GM12878 (cell line): ENCODE data around the gene SSB. TPM values are rescaled to one million over a fixed set of nuclear protein-coding genes. Genes with fewer than 3 reads are reported as not detected.

Experiments
- BHLHE40 ChIP-seq, 2 experiments: fragments of 450-650 bp in 1 of 2; IDR thresholded peaks; 2 replicates each; pipeline ENCODE4 v1.6.1; 2011 to 2017; ENCODE audit warnings: low read depth in 2 of 2, borderline replicate concordance in 1 of 2, improper control_type of control experiment in 1 of 2, low read length in 1 of 2, mild to moderate bottlenecking in 1 of 2
- BMI1 ChIP-seq: fragments of 450-650 bp; IDR thresholded peaks from 2 replicates; pipeline ENCODE4 v1.6.1; 2016; ENCODE audit warnings: mild to moderate bottlenecking, moderate library complexity, borderline replicate concordance
- DPF2 ChIP-seq: fragments of 450-650 bp; IDR thresholded peaks from 2 replicates; pipeline ENCODE4 v1.6.1; 2017; ENCODE audit warnings: mild to moderate bottlenecking
- EP300 ChIP-seq, 2 experiments: fragments of 150-350 bp in 1 of 2; IDR thresholded peaks; 2 replicates each; pipeline ENCODE4 v1.6.1; 2011 to 2012; ENCODE audit warnings: low read depth in 2 of 2, low read length in 2 of 2, borderline replicate concordance in 1 of 2, improper control_type of control experiment in 1 of 2, inconsistent platforms in 1 of 2; ENCODE audit not compliant: control insufficient read depth in 1 of 2
- FOXK2 ChIP-seq: fragments of 450-650 bp; IDR thresholded peaks from 2 replicates; pipeline ENCODE4 v1.6.1; 2017; ENCODE audit warnings: mild to moderate bottlenecking, moderate library complexity
- FOXM1 ChIP-seq: IDR thresholded peaks from 2 replicates; pipeline ENCODE4 v1.6.1; 2012; ENCODE audit warnings: low read depth, mild to moderate bottlenecking, inconsistent platforms, low read length, moderate library complexity
- HCFC1 ChIP-seq: fragments of 150-350 bp; IDR thresholded peaks from 2 replicates; pipeline ENCODE4 v1.6.1; 2014; ENCODE audit warnings: low read length
- LARP7 ChIP-seq: fragments of 450-650 bp; IDR thresholded peaks from 2 replicates; pipeline ENCODE4 v1.6.1; 2017; ENCODE audit warnings: mild to moderate bottlenecking
- MEF2B ChIP-seq: fragments of 450-650 bp; IDR thresholded peaks from 2 replicates; pipeline ENCODE4 v1.6.1; 2018; ENCODE audit warnings: mild to moderate bottlenecking, moderate library complexity; ENCODE audit not compliant: partially characterized antibody, poor library complexity, severe bottlenecking
- NBN ChIP-seq: fragments of 450-650 bp; IDR thresholded peaks from 2 replicates; pipeline ENCODE4 v1.6.1; 2016
- NFYB ChIP-seq: IDR thresholded peaks from 2 replicates; pipeline ENCODE4 v1.6.1; 2011; ENCODE audit warnings: low read depth, mild to moderate bottlenecking, low read length, improper control_type of control experiment, moderate library complexity; ENCODE audit not compliant: insufficient read depth
- NR2C2 ChIP-seq: IDR thresholded peaks from 2 replicates; pipeline ENCODE4 v1.6.1; 2011; ENCODE audit warnings: borderline replicate concordance, low read depth; ENCODE audit not compliant: control insufficient read depth, insufficient read length
- NRF1 ChIP-seq: conservative IDR thresholded peaks from 2 replicates; pipeline ENCODE4 v1.6.1; 2011; ENCODE audit warnings: mild to moderate bottlenecking, low read depth, low read length, improper control_type of control experiment
- POU2F2 ChIP-seq: IDR thresholded peaks from 3 replicates; pipeline ENCODE4 v1.6.1; 2011; ENCODE audit warnings: low read depth, mild to moderate bottlenecking, low read length, borderline replicate concordance
- SP1 ChIP-seq: IDR thresholded peaks from one replicate; pipeline ENCODE4 v1.6.1; 2011; ENCODE audit warnings: low read depth, low read length
- SREBF2 ChIP-seq: IDR thresholded peaks from 2 replicates; pipeline ENCODE4 v1.6.1; 2012; ENCODE audit warnings: mild to moderate bottlenecking, low read length
- SUPT20H ChIP-seq: IDR thresholded peaks from 2 replicates; pipeline ENCODE4 v1.6.1; 2011; ENCODE audit warnings: low read depth, mild to moderate bottlenecking, low read length, moderate library complexity, borderline replicate concordance; ENCODE audit not compliant: control insufficient read depth
- SUZ12 ChIP-seq: fragments of 200-600 bp; sonication (generic); IDR thresholded peaks from one replicate; pipeline ENCODE4 v1.6.1; 2018; ENCODE audit warnings: antibody characterized with exemption, mild to moderate bottlenecking; ENCODE audit not compliant: unreplicated experiment
- TAF1 ChIP-seq: IDR thresholded peaks from 2 replicates; pipeline ENCODE4 v1.6.1; 2011; ENCODE audit warnings: mild to moderate bottlenecking, low read depth, low read length, borderline replicate concordance
- TBL1XR1 ChIP-seq: IDR thresholded peaks from 2 replicates; pipeline ENCODE4 v1.6.1; 2012; ENCODE audit warnings: low read depth, low read length, improper control_type of control experiment
- ZBED1 ChIP-seq: IDR thresholded peaks from 2 replicates; pipeline ENCODE4 v1.6.1; 2016; ENCODE audit warnings: borderline replicate concordance
- polyA plus RNA-seq, 11 experiments: library from polyadenylated mRNA; depleted of rRNA in 4 of 11; unstranded in 6 of 11; stranded (reverse) in 5 of 11; fragments of >200 nt; fragmentation: Nextera tagmentation in 4 of 11; fragmentation: Illumina TruSeq in 1 of 11; extraction: Ambion mirVana in 4 of 11; extraction: Trizol in 1 of 11; gene quantifications; 1 replicate in 1 of 11; 2 replicates in 10 of 11; pipeline versions ENCODE4 v1.2.1 to v1.2.3, GENCODE V29; 2011 to 2016; ENCODE audit warnings: inconsistent platforms in 2 of 11, missing spikeins in 2 of 11, low read depth in 1 of 11
- total RNA-seq, 4 experiments: library from RNA; depleted of rRNA in 3 of 4; stranded (reverse); fragments of >200 nt in 3 of 4; fragmentation: Illumina TruSeq in 1 of 4; extraction: Trizol in 1 of 4; gene quantifications; 2 replicates each; pipeline versions ENCODE4 v1.2.1 to v1.2.3, GENCODE V29; 2013 to 2021
- TF ChIP-seq, protein P1 (sequence below): fragments of 450-650 bp; formaldehyde crosslinking; IDR thresholded peaks from 2 replicates; pipeline ENCODE4 v1.4.0; 2022; ENCODE audit warnings: mild to moderate bottlenecking, moderate library complexity
- TF ChIP-seq, protein P2 (sequence below): fragments of 450-650 bp; IDR thresholded peaks from 2 replicates; pipeline ENCODE4 v1.6.1; 2017; ENCODE audit warnings: mild to moderate bottlenecking, moderate library complexity

SSB gene
- total and polyA plus RNA-seq, 10 of the 15 experiments (the other 5 are each of a cell fraction or from before 2014, with no cell fraction given): 103 to 313 (median 200) TPM

DNA sequence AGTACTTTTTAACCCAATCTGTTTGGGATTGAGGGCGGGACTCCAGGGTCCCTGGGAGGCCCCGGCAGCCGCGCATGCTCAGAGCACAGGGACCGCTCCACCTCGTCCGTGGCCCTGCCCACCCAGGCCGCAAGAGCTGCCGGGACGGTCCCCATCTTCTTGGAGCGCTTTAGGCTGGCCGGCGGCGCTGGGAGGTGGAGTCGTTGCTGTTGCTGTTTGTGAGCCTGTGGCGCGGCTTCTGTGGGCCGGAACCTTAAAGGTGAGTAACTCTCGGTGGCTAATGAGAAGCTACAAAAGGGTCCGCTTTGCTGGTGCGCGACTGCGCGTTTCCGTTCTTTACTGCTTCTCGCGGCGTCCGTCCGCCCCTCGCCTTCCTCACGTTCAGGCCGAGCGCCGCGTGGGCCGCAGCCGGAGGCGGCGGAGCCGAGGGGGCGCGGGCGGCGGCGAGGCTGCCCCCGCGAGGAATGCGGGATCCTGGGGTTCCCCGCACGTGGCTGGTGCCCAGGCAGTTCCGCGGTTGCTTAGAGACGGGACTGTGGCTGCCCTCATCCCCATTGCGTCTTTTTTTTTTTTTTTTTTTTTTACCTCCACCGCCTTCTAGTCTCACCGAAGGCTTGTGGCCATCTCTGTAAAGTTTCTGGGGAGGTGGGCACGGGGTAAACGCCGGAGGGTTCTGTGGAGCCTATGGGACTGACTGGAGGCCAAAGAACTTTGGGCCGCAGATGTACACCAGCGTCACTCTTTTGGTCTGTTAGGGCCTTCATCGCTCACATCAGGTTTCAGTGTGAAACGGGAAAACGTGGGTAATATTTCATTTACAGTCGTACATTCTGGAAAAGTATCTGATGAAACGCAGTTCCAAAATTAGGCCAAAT, at the start of gene SSB (continued):
- TF ChIP-seq SREBF2 (no peak), LARP7 (peak; percentile 90), TAF1 (peak; percentile 57; the same call in 1 of the 2 replicates), NBN (peak; percentile 80; the same call in 1 of the 2 replicates), EP300 (IDR thresholded peaks at IDR 0.05; ENCODE audit: borderline replicate concordance in 1 of 2, control insufficient read depth in 1 of 2, low read depth in 2 of 2, low read length in 2 of 2) (0 out of 4 replicates have a peak, but pooled peaks of 1 of the 2 experiments have one; percentile 26), TBL1XR1 (peak; percentile 13; the same call in 1 of the 2 replicates), SP1 (no peak), POU2F2 (no peak; the same call in 2 of the 3 replicates), NR2C2 (no peak), BHLHE40 (IDR thresholded peaks at IDR 0.05; ENCODE audit: borderline replicate concordance in 1 of 2, low read depth in 2 of 2, low read length in 1 of 2) (peak; percentile 89 to 95; a peak in 3 of 4 replicates), ZBED1 (no peak), BMI1 (no peak), HCFC1 (no peak; the same call in 1 of the 2 replicates), NRF1 (peak; percentile 93), DPF2 (peak; percentile 78), NFYB (no peak), FOXK2 (peak; percentile 71), FOXM1 (no peak), SUPT20H (no peak), SUZ12 (no peak), MEF2B (no peak)
- TF ChIP-seq, protein P1, sequence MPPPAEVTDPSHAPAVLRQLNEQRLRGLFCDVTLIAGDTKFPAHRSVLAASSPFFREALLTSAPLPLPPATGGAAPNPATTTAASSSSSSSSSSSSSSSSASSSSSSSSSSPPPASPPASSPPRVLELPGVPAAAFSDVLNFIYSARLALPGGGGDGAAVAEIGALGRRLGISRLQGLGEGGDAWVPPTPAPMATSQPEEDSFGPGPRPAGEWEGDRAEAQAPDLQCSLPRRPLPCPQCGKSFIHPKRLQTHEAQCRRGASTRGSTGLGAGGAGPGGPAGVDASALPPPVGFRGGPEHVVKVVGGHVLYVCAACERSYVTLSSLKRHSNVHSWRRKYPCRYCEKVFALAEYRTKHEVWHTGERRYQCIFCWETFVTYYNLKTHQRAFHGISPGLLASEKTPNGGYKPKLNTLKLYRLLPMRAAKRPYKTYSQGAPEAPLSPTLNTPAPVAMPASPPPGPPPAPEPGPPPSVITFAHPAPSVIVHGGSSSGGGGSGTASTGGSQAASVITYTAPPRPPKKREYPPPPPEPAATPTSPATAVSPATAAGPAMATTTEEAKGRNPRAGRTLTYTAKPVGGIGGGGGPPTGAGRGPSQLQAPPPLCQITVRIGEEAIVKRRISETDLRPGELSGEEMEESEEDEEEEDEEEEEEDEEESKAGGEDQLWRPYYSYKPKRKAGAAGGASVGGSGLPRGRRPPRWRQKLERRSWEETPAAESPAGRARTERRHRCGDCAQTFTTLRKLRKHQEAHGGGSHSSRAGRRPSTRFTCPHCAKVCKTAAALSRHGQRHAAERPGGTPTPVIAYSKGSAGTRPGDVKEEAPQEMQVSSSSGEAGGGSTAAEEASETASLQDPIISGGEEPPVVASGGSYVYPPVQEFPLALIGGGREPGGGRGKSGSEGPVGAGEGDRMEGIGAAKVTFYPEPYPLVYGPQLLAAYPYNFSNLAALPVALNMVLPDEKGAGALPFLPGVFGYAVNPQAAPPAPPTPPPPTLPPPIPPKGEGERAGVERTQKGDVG (CRISPR knock-in tag): no peak
- TF ChIP-seq, protein P2, sequence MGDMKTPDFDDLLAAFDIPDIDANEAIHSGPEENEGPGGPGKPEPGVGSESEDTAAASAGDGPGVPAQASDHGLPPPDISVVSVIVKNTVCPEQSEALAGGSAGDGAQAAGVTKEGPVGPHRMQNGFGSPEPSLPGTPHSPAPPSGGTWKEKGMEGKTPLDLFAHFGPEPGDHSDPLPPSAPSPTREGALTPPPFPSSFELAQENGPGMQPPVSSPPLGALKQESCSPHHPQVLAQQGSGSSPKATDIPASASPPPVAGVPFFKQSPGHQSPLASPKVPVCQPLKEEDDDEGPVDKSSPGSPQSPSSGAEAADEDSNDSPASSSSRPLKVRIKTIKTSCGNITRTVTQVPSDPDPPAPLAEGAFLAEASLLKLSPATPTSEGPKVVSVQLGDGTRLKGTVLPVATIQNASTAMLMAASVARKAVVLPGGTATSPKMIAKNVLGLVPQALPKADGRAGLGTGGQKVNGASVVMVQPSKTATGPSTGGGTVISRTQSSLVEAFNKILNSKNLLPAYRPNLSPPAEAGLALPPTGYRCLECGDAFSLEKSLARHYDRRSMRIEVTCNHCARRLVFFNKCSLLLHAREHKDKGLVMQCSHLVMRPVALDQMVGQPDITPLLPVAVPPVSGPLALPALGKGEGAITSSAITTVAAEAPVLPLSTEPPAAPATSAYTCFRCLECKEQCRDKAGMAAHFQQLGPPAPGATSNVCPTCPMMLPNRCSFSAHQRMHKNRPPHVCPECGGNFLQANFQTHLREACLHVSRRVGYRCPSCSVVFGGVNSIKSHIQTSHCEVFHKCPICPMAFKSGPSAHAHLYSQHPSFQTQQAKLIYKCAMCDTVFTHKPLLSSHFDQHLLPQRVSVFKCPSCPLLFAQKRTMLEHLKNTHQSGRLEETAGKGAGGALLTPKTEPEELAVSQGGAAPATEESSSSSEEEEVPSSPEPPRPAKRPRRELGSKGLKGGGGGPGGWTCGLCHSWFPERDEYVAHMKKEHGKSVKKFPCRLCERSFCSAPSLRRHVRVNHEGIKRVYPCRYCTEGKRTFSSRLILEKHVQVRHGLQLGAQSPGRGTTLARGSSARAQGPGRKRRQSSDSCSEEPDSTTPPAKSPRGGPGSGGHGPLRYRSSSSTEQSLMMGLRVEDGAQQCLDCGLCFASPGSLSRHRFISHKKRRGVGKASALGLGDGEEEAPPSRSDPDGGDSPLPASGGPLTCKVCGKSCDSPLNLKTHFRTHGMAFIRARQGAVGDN: peak; percentile 85; the same call in 1 of the 2 replicates
